GM18520 (cell line): ENCODE measurements around the gene ARID3A.

Experiments
- ATAC-seq: cut with Tn5 transposase; IDR thresholded peaks from one replicate; pipeline ENCODE4 v1.9.1; 2021; ENCODE audit not compliant: unreplicated experiment

Gene ARID3A

DNA sequence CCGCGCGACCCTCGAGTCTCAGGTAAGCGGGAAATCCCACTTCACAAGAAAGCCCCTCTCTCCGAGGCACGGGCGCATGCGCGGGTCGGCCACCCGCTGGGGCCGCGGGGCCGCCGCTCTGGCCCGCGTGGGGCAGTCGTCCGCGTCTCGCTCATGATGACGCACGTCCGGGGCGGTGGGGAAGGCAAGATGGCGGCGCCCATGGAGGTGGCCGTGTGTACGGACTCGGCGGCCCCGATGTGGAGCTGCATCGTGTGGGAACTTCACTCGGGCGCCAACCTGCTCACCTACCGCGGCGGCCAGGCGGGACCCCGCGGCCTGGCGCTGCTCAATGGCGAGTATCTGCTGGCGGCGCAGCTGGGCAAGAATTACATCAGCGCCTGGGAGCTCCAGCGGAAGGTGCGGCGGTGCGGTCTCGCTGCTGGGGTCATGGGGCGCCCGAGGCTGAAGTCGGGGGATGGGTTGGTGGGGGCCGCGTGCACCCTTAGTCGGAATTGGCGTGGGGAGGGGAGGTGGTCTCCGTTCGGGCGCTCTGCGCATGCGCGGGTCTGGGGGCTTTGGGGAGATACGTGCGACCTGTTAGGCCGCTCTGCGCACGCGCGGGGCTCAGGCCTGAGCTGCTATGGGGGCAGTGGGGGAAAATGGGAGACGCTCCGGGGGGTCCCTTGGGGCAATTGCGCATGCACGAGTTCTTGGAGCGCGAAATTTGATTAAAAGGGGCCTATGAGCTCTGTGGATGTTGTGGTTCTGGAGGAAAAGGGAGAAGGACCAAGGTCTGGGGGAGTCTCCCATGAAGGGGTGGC is 58.5 kb downstream of the ARID3A start, which contains the start of gene WDR18:
TSS of gene WDR18 (plus strand) at position 181 of the 803 bp plus-strand sequence. CDS start at position 190, 9 bp downstream.
- peak; percentile 63 for ATAC-seq

DNA sequence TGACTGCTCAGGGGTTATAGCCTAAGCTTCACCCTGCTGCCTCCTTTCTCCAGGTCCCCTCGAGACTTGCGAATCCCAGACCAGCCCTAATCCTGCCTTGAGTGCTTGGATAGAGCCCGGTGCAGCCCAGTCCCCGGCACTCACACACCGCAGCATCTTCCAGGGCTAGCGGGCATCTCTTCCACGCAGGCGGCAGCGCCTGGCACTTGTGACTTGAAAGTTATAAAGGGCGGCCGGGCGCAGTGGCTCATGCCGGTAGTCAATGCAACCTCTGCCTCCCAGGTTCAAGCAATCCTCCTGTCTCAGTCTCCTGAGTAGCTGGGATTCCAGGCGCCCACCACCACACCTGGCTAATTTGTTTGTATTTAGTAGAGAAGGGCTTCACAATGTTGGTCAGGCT is 60.2 kb downstream of the ARID3A start:
- no peak for ATAC-seq

GRCh38 chr19:988081-988480 is 62.2 kb downstream of the ARID3A start:
- no peak for ATAC-seq

GRCh38 chr19:988510-988909 is 62.7 kb downstream of the ARID3A start:
- no peak for ATAC-seq

GRCh38 chr19:989381-990081 is 63.7 kb downstream of the ARID3A start:
- ATAC-seq: no peak

DNA sequence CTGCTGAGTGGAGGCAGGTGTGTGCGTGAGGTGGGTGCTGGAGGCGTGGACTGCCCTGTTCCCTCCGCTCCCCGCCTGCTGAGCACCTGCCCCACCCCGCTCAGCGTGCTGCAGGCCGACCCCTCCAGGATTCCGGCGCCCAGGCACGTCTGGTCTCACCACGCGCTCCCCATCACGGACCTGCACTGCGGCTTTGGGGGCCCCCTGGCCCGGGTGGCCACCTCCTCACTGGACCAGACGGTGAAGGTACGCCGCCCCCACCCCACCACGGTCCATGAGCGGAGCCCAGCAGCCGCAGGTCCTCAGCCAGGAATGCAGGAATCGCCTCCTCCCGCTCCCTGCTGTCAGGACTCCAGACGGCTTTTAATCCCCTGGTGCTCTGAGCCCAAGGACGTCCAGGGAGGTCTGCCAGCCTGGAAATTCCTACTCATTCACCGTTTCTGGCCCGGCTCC is 64.3 kb downstream of the ARID3A start:
- no peak for ATAC-seq

GRCh38 chr19:990746-991145 is 64.9 kb downstream of the ARID3A start:
- ATAC-seq: no peak

- ATAC-seq: no peak
Measured at GRCh38 chr19:991174-991931, 65.5 kb downstream of the ARID3A start.

GRCh38 chr19:991932-992669 is 66.3 kb downstream of the ARID3A start:
- ATAC-seq: no peak

- no peak for ATAC-seq
Measured at GRCh38 chr19:992670-993055, 66.8 kb downstream of the ARID3A start.

DNA sequence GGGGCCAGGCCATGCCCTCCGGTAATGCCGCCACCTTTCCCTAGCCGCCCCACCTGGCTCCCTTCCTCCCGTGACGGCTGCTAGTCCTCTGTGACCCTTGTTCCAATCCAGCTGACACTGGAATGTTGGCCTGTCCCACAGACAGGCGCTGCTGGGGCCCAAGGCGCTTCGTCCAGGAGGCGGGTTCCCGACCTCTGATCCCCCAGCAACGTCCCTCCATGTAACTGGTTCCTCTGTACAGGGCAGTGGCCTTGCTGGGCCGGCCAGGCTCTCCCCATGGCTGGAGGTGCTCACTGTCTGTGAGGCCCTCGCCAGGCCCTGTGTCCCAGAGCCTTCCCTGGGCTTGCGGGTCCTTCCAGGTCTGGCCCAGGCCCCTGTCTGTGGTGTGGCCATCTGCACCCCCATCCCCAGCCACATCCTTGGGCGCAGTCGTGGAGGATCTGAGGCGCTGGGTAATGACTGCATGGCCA is 67.6 kb downstream of the ARID3A start:
- no peak for ATAC-seq

DNA sequence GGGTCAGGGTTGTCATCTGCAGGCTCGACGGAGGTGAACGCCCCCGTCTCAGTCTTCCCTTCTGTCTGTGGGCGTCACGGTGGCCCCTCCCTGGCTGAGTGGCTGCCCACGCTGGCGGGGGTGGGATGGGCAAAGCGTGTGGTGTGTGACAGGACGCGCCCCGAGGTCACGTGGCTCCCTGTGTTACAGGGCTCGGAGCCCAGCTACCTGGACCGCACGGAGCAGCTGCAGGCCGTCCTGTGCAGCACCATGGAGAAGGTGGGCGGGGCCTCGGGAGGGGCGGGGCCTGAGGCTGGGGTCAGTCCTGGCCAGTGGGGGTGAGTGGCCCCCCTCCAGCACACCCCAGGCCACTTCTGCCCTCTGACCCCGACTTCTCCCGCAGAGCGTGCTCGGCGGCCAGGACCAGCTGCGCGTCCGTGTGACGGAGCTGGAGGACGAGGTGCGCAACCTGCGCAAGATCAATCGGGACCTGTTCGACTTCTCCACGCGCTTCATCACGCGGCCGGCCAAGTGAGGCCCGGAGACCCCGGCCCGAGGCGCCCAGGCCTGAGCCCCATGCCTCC is 68.1 kb downstream of the ARID3A start:
- no peak for ATAC-seq

DNA sequence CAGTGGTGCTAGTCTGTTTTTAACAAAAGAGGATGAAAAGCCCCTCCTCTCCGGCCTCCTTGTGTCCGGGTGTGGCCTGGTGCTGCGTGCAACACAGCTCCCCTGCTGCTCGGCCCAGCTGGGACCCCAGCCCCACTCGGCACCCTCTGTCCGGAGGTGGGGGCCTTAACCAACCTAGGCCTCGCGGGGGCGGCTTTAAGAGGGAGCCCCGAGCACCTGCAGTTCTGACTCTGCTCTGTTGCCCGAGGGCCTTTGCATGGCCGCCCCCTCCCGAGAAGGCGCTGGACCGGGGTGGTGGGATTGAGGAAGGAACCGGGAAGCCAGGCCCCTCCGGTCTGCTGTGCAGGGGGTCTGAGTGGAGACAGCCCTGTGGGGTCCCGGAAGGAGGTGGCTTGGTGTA is 68.7 kb downstream of the ARID3A start:
- no peak for ATAC-seq

DNA sequence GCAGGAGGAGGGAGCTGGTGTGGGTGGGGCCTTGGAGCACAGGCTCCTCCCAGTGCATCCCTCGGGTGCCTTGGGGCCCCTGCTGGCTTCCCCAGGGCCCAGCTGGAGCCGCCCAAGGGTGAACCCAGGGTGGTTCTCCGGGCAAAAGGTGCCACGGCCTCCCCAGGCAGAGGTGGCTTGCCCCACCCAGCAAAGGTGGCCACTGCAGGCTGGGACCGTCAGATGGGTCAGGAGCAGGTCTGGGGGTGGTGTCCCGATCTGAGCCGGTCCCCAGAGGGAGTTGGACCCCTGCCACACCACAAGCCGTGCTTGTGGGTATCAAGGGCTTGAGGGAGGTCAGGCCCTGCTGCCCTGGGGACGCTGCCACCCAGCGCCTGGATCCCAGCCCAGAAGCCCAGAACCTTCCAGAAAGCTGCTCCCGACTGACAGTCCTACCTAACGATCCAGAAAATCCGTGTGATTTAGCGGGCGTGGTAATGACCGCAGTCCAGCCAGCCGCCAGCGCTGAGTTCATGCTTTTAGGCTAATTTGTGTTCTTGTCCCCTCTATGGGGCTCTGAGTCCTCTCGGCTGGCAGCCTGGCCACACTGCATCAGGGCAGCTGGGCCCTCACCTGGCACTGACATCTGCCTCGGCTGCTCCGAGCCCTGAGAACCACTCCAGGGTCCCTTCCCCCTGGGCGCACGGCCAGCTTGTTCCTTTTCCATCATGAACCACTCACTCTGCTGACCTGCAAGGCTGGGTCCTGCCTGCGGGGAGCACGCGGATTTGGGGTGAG is 69.4 kb downstream of the ARID3A start:
- no peak for ATAC-seq

GRCh38 chr19:996051-996838 is 70.4 kb downstream of the ARID3A start:
- ATAC-seq: no peak

GRCh38 chr19:998064-998463 is 72.2 kb downstream of the ARID3A start:
- no peak for ATAC-seq

- no peak for ATAC-seq
Measured at GRCh38 chr19:999379-999719, 73.5 kb downstream of the ARID3A start.

DNA sequence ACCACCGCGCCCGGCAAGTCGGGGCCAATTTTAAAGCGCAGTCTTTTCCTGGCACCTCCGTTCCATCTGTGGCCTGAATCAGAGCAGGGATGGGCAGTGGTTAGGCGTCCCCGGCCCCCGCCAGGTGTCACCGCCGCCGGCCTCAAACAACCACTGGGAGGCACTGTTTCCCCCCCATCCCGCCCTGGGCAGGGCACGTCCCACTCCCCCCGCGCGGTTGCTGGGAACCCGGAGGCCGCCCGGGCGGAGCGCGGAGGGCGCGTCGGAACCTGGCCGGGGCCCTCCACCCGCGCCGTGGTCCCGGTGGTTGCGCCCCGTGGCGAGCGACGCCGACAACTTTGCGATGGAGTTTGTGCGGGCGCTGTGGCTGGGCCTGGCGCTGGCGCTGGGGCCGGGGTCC is 74.3 kb downstream of the ARID3A start, which contains the start of gene GRIN3B:
TSS of gene GRIN3B (plus strand) at position 325 of the 400 bp plus-strand sequence. CDS start at position 344, 19 bp downstream.
- no peak for ATAC-seq
